Testis (tissue), 3 donors: ENCODE results near the gene LYPD6B. TPM values are rescaled to one million over a fixed set of nuclear protein-coding genes. Genes with fewer than 3 reads are reported as not detected.

Experiments used
- DNase-seq: peaks from one replicate; pipeline ENCODE4 v3.0.0-alpha.2; 2019
- H3K27ac ChIP-seq, 2 donors: fragments of 200-600 bp; sonication (generic); one replicate each; pipeline ENCODE4 v1.5.1; 2019
- H3K27me3 ChIP-seq: fragments of 200-600 bp; sonication (generic); one replicate; pipeline ENCODE4 v1.5.1; 2019
- H3K36me3 ChIP-seq: fragments of 200-600 bp; sonication (generic); one replicate; pipeline ENCODE4 v1.5.1; 2017; ENCODE audit warnings: low read depth; ENCODE audit errors: missing control alignments
- H3K4me1 ChIP-seq: fragments of 200-600 bp; sonication (generic); one replicate; pipeline ENCODE4 v1.5.1; 2019
- H3K4me3 ChIP-seq, 2 donors: fragments of 200-600 bp; sonication (generic); one replicate each; pipeline ENCODE4 v1.5.1; 2017 to 2019
- H3K9me3 ChIP-seq: fragments of 200-600 bp; sonication (generic); one replicate; pipeline ENCODE4 v1.5.1; 2017
- CTCF ChIP-seq, 3 experiments: fragments of 450-650 bp in 2 of 3; fragments of 200-600 bp in 1 of 3; sonication (generic) in 1 of 3; IDR thresholded peaks; one replicate each; pipeline ENCODE4 v1.5.1; 2016 to 2019; ENCODE audit warnings: antibody characterized with exemption in 3 of 3, mild to moderate bottlenecking in 2 of 3, moderate library complexity in 1 of 3
- POLR2A ChIP-seq: fragments of 450-650 bp; IDR thresholded peaks from one replicate; pipeline ENCODE4 v1.6.1; 2017; ENCODE audit warnings: antibody characterized with exemption, mild to moderate bottlenecking, moderate library complexity
- WGBS, 2 donors: methylation state at CpG; one replicate each; pipeline ENCODE4 v1.1.5; 2018; 5-methylcytosine and 5-hydroxymethylcytosine counted together
- intact Hi-C: fragments of 100-400 bp; cut with DNase I; formaldehyde crosslinking; loops from one replicate; pipeline ENCODE4 v1.15.1; 2023; ENCODE audit warnings: low total_unique reads
- polyA plus RNA-seq: library from polyadenylated mRNA; stranded (reverse); fragments of 350-450 nt; fragmentation: Illumina TruSeq; extraction: RNeasy Lipid Tissue Mini Kit (QIAGEN cat#74804); gene quantifications from one replicate; pipeline ENCODE4 v1.2.3, GENCODE V29; 2014; ENCODE audit warnings: low read depth, low replicate concordance; ENCODE audit not compliant: insufficient read depth
- total RNA-seq, 2 donors: library from RNA; depleted of rRNA; stranded (reverse); fragments of >200 nt; gene quantifications; one replicate each; pipeline ENCODE4 v1.2.3, GENCODE V29; 2016

The LYPD6B gene
- total and polyA plus RNA-seq, 3 donors from 2014 or later = 41.9 to 53.0 (median 45.2) TPM

GRCh38 chr2:149132901-149133300 lies 94.4 kb downstream of the LYPD6B start:
- H3K4me3 ChIP-seq = no peak overlapping the region
- H3K36me3 ChIP-seq = no peaks in the 10 kb centered on the region
- H3K4me1 ChIP-seq = no peaks in the 10 kb centered on the region
- no peak for DNase-seq
- no peak for TF ChIP-seq CTCF (IDR thresholded peaks at IDR 0.05)
- TF ChIP-seq POLR2A = no peak
- no peak overlapping the region for H3K27ac ChIP-seq
- no peaks in the 10 kb centered on the region for H3K9me3 ChIP-seq
- intact Hi-C loops = no loop called here
- H3K27me3 ChIP-seq = no peaks in the 10 kb centered on the region
- 68 to 94% methylated on average over 1 of the region's 1 CpG for WGBS, 2 donors

- H3K4me1 ChIP-seq = no peaks in the 10 kb centered on the region
- intact Hi-C loops = no loop called here
- no peak overlapping the region for H3K4me3 ChIP-seq
- no peaks in the 10 kb centered on the region for H3K36me3 ChIP-seq
- H3K27me3 ChIP-seq = no peaks in the 10 kb centered on the region
- WGBS, 2 donors = 86 to 87% methylated on average over 5 of the region's 5 CpGs
- TF ChIP-seq POLR2A (no peak), CTCF (IDR thresholded peaks at IDR 0.05) (no peak)
- no peaks in the 10 kb centered on the region for H3K9me3 ChIP-seq
- no peak for DNase-seq
- H3K27ac ChIP-seq = no peak overlapping the region
These were observed 95.9 kb downstream of the LYPD6B start for GRCh38 chr2:149134335-149134923.

- no peak overlapping the region for H3K27ac ChIP-seq
- DNase-seq = no peak
- TF ChIP-seq POLR2A (no peak), CTCF (IDR thresholded peaks at IDR 0.05) (no peak)
- H3K36me3 ChIP-seq = no peaks in the 10 kb centered on the region
- intact Hi-C loops = no loop called here
- WGBS, 2 donors = 86 to 91% methylated on average over 4 of the region's 4 CpGs
- H3K4me1 ChIP-seq = no peaks in the 10 kb centered on the region
- H3K4me3 ChIP-seq = no peak overlapping the region
- H3K9me3 ChIP-seq = no peaks in the 10 kb centered on the region
- H3K27me3 ChIP-seq = no peaks in the 10 kb centered on the region
These were observed 97.6 kb downstream of the LYPD6B start for GRCh38 chr2:149136111-149136510.

- Histone ChIP-seq H3K9me3 (no peaks in the 10 kb centered on the region), H3K36me3 (no peaks in the 10 kb centered on the region), H3K27ac (no peak overlapping the region), H3K27me3 (no peaks in the 10 kb centered on the region), H3K4me1 (no peaks in the 10 kb centered on the region), H3K4me3 (no peak overlapping the region)
- intact Hi-C loops = no loop called here
- no peak for DNase-seq
- 82 to 87% methylated on average over 5 of the region's 5 CpGs for WGBS, 2 donors
- TF ChIP-seq POLR2A (no peak), CTCF (IDR thresholded peaks at IDR 0.05) (no peak)
These were observed 102.5 kb downstream of the LYPD6B start for GRCh38 chr2:149141046-149141445.

GRCh38 chr2:149143734-149144133 lies 105.2 kb downstream of the LYPD6B start:
- H3K27ac ChIP-seq = no peak overlapping the region
- no peaks in the 10 kb centered on the region for H3K4me1 ChIP-seq
- no peak for DNase-seq
- no peaks in the 10 kb centered on the region for H3K36me3 ChIP-seq
- TF ChIP-seq POLR2A (no peak), CTCF (IDR thresholded peaks at IDR 0.05) (no peak)
- H3K9me3 ChIP-seq = no peaks in the 10 kb centered on the region
- no peaks in the 10 kb centered on the region for H3K27me3 ChIP-seq
- H3K4me3 ChIP-seq = no peak overlapping the region
- 47 to 62% methylated on average over 1 of the region's 1 CpG for WGBS, 2 donors
- intact Hi-C loops = no loop called here
